Bronchial epithelial cell (primary cell): ENCODE results near the gene ASCC3. TPM values are rescaled to one million over a fixed set of nuclear protein-coding genes. Genes with fewer than 3 reads are reported as not detected.

ENCODE experiments used
- DNase-seq: peaks from one replicate; pipeline ENCODE4 v3.0.0-alpha.2; 2010; ENCODE audit warnings: low read depth
- FAIRE-seq: peaks from 2 replicates; lab custom pipeline; 2011; peaks lifted over from hg19 to GRCh38; lab: Jason Lieb, UNC
- H3K27me3 ChIP-seq: 2 replicates; pipeline ENCODE4 v1.5.1; 2011; ENCODE audit warnings: low read length; ENCODE audit not compliant: control insufficient read depth, insufficient read depth
- H3K36me3 ChIP-seq: 2 replicates; pipeline ENCODE4 v1.5.1; 2011; ENCODE audit warnings: low read length; ENCODE audit not compliant: control insufficient read depth, insufficient read depth
- H3K4me3 ChIP-seq: 2 replicates; pipeline ENCODE4 v1.5.1; 2011; ENCODE audit warnings: mild to moderate bottlenecking, low read depth, low read length, control low read depth
- CTCF ChIP-seq: IDR thresholded peaks from 2 replicates; pipeline ENCODE4 v1.5.1; 2011; ENCODE audit warnings: mild to moderate bottlenecking, moderate library complexity, low read length, control low read depth, inconsistent platforms; ENCODE audit not compliant: insufficient read depth, severe bottlenecking
- total RNA-seq: library from RNA; depleted of rRNA; stranded (reverse); fragments of >200 nt; gene quantifications from 2 replicates; pipeline ENCODE4 v1.2.1, GENCODE V29; 2014

The ASCC3 gene
- total RNA-seq, 1 donor from 2014 or later, result 52.7 TPM

- no peak for FAIRE-seq
- no peak overlapping the region for H3K4me3 ChIP-seq
- no peak for TF ChIP-seq CTCF
These were observed 416.8 kb downstream of the ASCC3 start for GRCh38 chr6:100464162-100464851.

GRCh38 chr6:100463630-100464161 lies 417.4 kb downstream of the ASCC3 start:
- DNase-seq (no peak), FAIRE-seq (no peak)
- Histone ChIP-seq H3K27me3 (peaks cover 75% of the 10 kb centered on the region), H3K36me3 (no peaks in the 10 kb centered on the region), H3K4me3 (no peak overlapping the region)
- TF ChIP-seq CTCF, result no peak

More at GRCh38 chr6:100464162-100464851, 416.8 kb downstream of the ASCC3 start:
- Histone ChIP-seq H3K36me3 (no peaks in the 10 kb centered on the region), H3K27me3 (peaks cover 73% of the 10 kb centered on the region)
- DNase-seq, result no peak

GRCh38 chr6:100462706-100463629 lies 418.2 kb downstream of the ASCC3 start:
- peaks cover 81% of the 10 kb centered on the region for H3K27me3 ChIP-seq
- FAIRE-seq (no peak), DNase-seq (no peak)
- no peaks in the 10 kb centered on the region for H3K36me3 ChIP-seq
- TF ChIP-seq CTCF, result no peak
- no peak overlapping the region for H3K4me3 ChIP-seq

- no peak for TF ChIP-seq CTCF
- H3K27me3 ChIP-seq, result peaks cover 81% of the 10 kb centered on the region
- DNase-seq, result no peak
- H3K4me3 ChIP-seq, result no peak overlapping the region
- H3K36me3 ChIP-seq, result no peaks in the 10 kb centered on the region
- no peak for FAIRE-seq
These were observed 419.0 kb downstream of the ASCC3 start for GRCh38 chr6:100461917-100462705.

- Histone ChIP-seq H3K4me3 (no peak overlapping the region), H3K36me3 (no peaks in the 10 kb centered on the region), H3K27me3 (peaks cover 81% of the 10 kb centered on the region)
- no peak for TF ChIP-seq CTCF
- FAIRE-seq (no peak), DNase-seq (no peak)
These were observed 419.7 kb downstream of the ASCC3 start for GRCh38 chr6:100461278-100461916.
